GM18526 (cell line): Measurements from ENCODE around the gene NAP1L1.

Experiments used
- POLR2A ChIP-seq: IDR thresholded peaks from 3 replicates; pipeline ENCODE4 v1.6.1; 2011; ENCODE audit not compliant: insufficient read length; ENCODE audit errors: extremely low read depth

NAP1L1 gene

DNA sequence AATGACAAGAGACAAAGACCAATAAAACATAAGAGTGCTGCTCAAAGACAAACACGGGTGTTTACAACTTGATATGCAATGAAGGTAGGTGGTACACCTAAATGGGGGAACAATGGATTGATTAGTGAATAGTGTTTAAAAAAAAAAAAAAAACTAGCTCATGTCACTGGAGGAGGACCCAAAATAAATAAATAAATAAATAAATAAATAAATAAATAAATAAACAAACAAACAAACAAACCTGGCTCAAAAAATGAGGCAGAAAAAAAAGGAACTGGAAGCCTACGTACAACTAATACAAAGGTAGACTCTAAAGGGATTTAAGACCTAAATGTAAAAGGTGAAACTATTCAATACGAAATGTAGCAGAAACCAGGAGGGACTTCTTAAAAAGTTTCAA lies 18.6 kb downstream of the NAP1L1 start:
- no peak for TF ChIP-seq POLR2A

DNA sequence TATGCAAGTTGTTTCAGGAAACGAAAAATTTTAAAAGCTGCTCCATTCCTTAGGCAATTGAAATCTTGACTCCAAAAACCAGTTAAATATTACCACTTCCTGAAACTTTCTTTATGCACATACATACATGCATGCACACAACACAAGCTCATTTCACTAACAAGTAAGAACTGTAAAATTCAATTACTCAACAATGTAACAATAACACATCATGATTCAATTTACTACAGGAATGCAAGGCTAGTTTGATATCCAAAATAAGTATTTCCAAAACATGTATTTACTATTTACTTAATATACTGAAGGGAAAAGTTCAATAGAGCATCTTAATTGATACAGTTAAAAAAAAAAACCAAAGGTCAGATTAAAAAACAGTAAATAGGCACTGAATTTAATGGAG lies 19.6 kb downstream of the NAP1L1 start:
- no peak for TF ChIP-seq POLR2A

- no peak for TF ChIP-seq POLR2A
Observed at GRCh38 chr12:76060111-76060510, 24.4 kb downstream of the NAP1L1 start.

- no peak for TF ChIP-seq POLR2A
Observed at GRCh38 chr12:76057326-76057725, 27.2 kb downstream of the NAP1L1 start.

GRCh38 chr12:76055393-76055792 lies 29.1 kb downstream of the NAP1L1 start:
- TF ChIP-seq POLR2A, result no peak

DNA sequence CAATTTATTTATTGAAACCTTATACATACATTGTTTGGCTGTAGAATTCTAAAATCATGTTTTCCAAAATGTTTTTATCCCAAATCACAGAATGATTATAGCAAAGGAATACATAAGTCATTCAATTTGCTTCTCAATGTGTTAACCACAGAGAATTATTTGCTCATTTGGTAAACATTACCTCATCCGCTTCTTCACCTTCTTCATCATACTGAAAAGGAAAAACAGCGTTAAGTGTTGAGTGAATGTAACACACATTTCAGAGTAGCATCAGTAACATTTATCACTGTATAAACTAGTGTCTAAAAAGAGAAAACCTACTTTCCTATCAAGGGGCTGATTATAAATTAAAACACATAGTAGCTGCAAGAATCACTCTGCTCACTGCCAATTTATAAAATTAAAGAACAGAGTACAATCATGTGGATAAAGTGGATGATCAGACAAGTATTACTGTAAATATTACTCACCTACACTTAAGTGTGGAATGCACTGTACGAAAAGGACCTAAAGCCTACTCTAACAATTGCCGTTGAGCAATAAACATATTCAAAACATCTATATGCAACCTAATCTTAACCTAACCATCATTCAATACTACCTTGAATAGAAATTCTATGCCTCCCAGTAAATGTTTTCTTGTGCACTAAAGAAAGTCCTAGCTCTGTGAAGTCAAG lies 34.8 kb downstream of the NAP1L1 start:
- TF ChIP-seq POLR2A, result no peak

DNA sequence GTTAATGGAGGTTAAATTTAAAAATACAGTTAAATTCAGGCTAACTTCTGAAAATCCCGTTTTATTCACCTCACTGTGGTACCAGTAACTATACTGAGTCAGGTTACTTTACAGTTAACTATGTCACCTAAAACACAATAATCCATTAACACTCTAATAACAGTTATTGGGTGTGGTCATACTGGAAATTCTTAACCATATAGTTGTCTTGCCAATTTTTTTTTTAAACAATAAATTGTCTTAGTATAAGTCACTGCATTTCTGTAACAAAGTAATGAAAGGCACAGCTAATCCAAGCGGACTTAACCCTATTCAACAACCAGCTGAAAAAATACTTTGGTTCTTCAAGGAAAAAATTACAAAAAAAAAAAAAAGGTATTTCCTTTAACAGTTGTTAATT lies 36.7 kb downstream of the NAP1L1 start:
- TF ChIP-seq POLR2A, result no peak

DNA sequence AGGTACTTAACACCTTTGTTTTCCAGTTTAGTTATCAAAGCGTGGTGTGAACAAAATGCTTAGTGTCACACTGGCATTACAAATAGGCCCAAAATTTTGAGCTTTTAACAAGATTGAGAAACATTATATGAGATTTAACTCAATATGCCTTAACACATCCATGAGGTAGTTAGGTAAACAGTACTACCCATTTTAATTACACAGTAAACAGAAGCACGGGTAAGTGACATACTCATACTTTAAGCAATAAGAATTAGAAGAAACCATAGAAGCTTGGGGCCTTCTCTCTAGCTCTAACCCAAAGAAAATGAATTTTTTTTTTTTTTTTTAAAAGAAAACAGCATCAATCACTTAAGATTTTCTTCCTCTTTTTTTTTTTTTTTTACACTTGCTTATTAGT lies 37.4 kb downstream of the NAP1L1 start:
- no peak for TF ChIP-seq POLR2A

DNA sequence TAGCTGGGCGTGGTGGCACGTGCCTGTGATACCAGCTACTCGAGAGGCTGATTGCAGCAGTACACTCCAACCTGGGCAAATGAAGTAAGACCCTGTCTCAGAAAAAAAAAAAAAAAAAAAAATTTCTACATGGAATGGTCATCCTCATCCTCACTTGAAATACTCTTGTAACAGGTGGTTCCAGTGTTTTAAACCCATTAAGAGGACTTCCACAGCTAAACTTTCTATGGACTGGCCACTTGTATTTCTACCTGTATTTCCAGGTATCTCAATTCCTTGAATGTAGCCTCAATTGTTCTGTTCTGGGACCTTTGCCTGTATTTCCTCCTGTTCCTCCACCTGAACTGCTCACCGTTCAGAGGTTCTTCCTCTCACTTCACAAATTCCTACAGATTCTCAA lies 41.1 kb downstream of the NAP1L1 start:
- no peak for TF ChIP-seq POLR2A

- TF ChIP-seq POLR2A, result no peak
Observed at GRCh38 chr12:76042147-76042546, 42.3 kb downstream of the NAP1L1 start.

DNA sequence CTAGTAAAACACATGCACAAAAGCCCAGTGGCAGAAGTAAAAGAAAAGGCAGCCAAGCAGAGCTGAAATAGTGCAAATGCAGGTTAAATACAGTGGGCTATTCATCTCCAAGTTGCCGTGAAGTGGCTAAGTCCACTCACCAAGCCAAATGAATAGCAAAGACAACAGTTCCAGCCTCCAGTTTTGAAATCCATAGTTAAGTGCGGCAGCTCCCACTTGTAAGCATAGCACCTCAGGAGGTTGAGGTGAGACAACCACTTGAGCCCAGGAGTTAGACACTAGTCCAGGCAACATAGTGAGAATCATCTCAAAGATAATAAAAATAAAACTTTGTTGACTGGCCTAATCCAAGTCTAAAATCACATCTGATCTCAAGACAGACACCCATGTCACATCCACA lies 43.1 kb downstream of the NAP1L1 start:
- no peak for TF ChIP-seq POLR2A

- no peak for TF ChIP-seq POLR2A
Observed at GRCh38 chr12:76040461-76040860, 44.0 kb downstream of the NAP1L1 start.

DNA sequence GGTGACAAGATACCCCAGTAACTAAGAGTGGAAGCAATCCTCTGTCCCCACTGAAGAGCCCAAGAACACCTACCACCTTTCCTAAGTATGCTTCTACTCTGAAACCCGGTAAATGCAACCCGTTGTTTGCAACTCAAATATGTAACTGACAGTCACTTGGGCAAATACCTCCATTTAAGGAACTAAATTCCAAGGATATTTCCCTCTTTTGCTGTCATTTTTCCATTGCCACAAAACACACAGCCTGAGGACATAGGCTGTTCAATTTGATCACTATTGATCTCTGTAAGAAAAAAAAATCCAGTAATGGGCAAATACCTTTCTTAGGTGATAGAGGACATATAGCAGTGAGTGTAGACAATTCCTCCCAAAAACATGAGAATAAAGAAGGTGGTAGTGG lies 46.3 kb downstream of the NAP1L1 start:
- no peak for TF ChIP-seq POLR2A

GRCh38 chr12:76037130-76038103 lies 47.1 kb downstream of the NAP1L1 start:
- no peak for TF ChIP-seq POLR2A

GRCh38 chr12:76035045-76035444 lies 49.4 kb downstream of the NAP1L1 start:
- TF ChIP-seq POLR2A, result no peak
